SK-N-SH (cell line): ENCODE data around the gene RNASE8. TPM values are rescaled to one million over a fixed set of nuclear protein-coding genes. Genes with fewer than 3 reads are reported as not detected.

ENCODE experiments used
- CTCF ChIA-PET: fragments of 300-600, 350-600 bp; formaldehyde crosslinking; extraction: SDS; loops from one replicate; lab custom pipeline; 2021; lab: Yijun Ruan, JAX
- POLR2A ChIA-PET: fragments of 350-600 bp; sonication (Branson Sonifier 250); formaldehyde crosslinking; extraction: SDS; loops from one replicate; lab custom pipeline; 2020; ENCODE audit warnings: antibody characterized with exemption, inconsistent platforms; lab: Yijun Ruan, JAX
- DNase-seq: peaks from one replicate; pipeline ENCODE4 v3.0.0; 2012
- H2AFZ ChIP-seq: fragments of 200-600 bp; sonication (generic); 2 replicates; pipeline ENCODE4 v1.8.1; 2016; ENCODE audit warnings: antibody characterized with exemption, mild to moderate bottlenecking, low read depth
- H3F3A ChIP-seq: fragments of 200-600 bp; sonication (generic); replicated peaks from 2 replicates; pipeline ENCODE3; 2016; ENCODE audit warnings: antibody characterized with exemption, mild to moderate bottlenecking; ENCODE audit not compliant: insufficient read depth
- H3K27ac ChIP-seq, 2 experiments: fragments of 200-500 bp in 1 of 2; fragments of 200-600 bp in 1 of 2; sonication (Bioruptor generic) in 1 of 2; sonication (generic), shearing (Covaris generic) in 1 of 2; 2 replicates each; pipeline versions ENCODE4 v1.5.1 to v1.6.1; 2014 to 2016; ENCODE audit warnings: low read depth in 2 of 2, inconsistent platforms in 1 of 2, low read length in 1 of 2, mild to moderate bottlenecking in 1 of 2, mixed read lengths in 1 of 2
- H3K27me3 ChIP-seq: fragments of 200-600 bp; sonication (generic), shearing (Covaris generic); 2 replicates; pipeline ENCODE4 v1.6.1; 2016; ENCODE audit warnings: mixed run types; ENCODE audit not compliant: insufficient read depth
- H3K36me3 ChIP-seq, 2 experiments: fragments of 200-500 bp in 1 of 2; fragments of 200-600 bp in 1 of 2; sonication (Bioruptor generic) in 1 of 2; sonication (generic) in 1 of 2; replicated peaks in 1 of 2; 2 replicates each; pipeline versions ENCODE3 to v1.5.1; 2014 to 2016; ENCODE audit warnings: low read length in 1 of 2, mild to moderate bottlenecking in 1 of 2; ENCODE audit not compliant: insufficient read depth in 2 of 2, control insufficient read depth in 1 of 2
- H3K4me1 ChIP-seq, 2 experiments: fragments of 200-500 bp in 1 of 2; fragments of 200-600 bp in 1 of 2; sonication (Bioruptor generic) in 1 of 2; sonication (generic), shearing (Covaris generic) in 1 of 2; 2 replicates each; pipeline versions ENCODE4 v1.5.1 to v1.6.1; 2014 to 2016; ENCODE audit warnings: low read depth in 1 of 2, low read length in 1 of 2, mixed run types in 1 of 2; ENCODE audit not compliant: insufficient read depth in 2 of 2, control insufficient read depth in 1 of 2
- H3K4me2 ChIP-seq: fragments of 200-600 bp; sonication (generic), shearing (Covaris generic); 2 replicates; pipeline ENCODE4 v1.6.1; 2017; ENCODE audit warnings: mixed run types
- H3K4me3 ChIP-seq, 2 experiments: fragments of 200-500 bp in 1 of 2; fragments of 200-600 bp in 1 of 2; sonication (Bioruptor generic) in 1 of 2; sonication (generic), shearing (Covaris generic) in 1 of 2; 2 replicates each; pipeline versions ENCODE4 v1.5.1 to v1.8.1; 2014 to 2016; ENCODE audit warnings: low read depth in 2 of 2, inconsistent platforms in 1 of 2, low read length in 1 of 2, mild to moderate bottlenecking in 1 of 2, mixed read lengths in 1 of 2, moderate library complexity in 1 of 2
- H3K79me2 ChIP-seq: fragments of 200-600 bp; sonication (generic); 2 replicates; pipeline ENCODE4 v1.8.1; 2017; ENCODE audit warnings: mild to moderate bottlenecking; ENCODE audit not compliant: insufficient read depth
- H3K9ac ChIP-seq: fragments of 200-600 bp; sonication (generic); 2 replicates; pipeline ENCODE4 v1.6.1; 2017; ENCODE audit warnings: mixed run types
- H3K9me2 ChIP-seq: fragments of 200-600 bp; sonication (generic); 2 replicates; pipeline ENCODE4 v1.6.1; 2017; ENCODE audit warnings: mixed run types
- H3K9me3 ChIP-seq: fragments of 200-600 bp; sonication (generic); 2 replicates; pipeline ENCODE4 v1.6.1; 2017; ENCODE audit warnings: mixed run types, mild to moderate bottlenecking, moderate library complexity
- H4K20me1 ChIP-seq: fragments of 200-600 bp; sonication (generic); 2 replicates; pipeline ENCODE4 v1.6.1; 2017; ENCODE audit warnings: mild to moderate bottlenecking, mixed run types; ENCODE audit not compliant: insufficient read depth
- CHD2 ChIP-seq: fragments of 150-350 bp; IDR thresholded peaks from 2 replicates; pipeline ENCODE4 v1.6.1; 2018; ENCODE audit warnings: low read length; ENCODE audit not compliant: partially characterized antibody
- CTCF ChIP-seq: fragments of 200-600 bp; sonication (generic); IDR thresholded peaks from 2 replicates; pipeline ENCODE4 v1.6.1; 2017; ENCODE audit warnings: antibody characterized with exemption, mild to moderate bottlenecking, moderate library complexity
- EP300 ChIP-seq, 2 experiments: IDR thresholded peaks; 2 replicates each; pipeline versions ENCODE4 v1.4.0 to v1.6.1; 2012; ENCODE audit warnings: borderline replicate concordance in 1 of 2, low read depth in 1 of 2, low read length in 1 of 2
- EZH2phosphoT487 ChIP-seq: fragments of 200-600 bp; sonication (generic); IDR thresholded peaks from 2 replicates; pipeline ENCODE4 v1.6.1; 2017; ENCODE audit warnings: low read depth, mixed run types, mild to moderate bottlenecking, antibody characterized with exemption, moderate library complexity, borderline replicate concordance
- GABPA ChIP-seq: IDR thresholded peaks from 2 replicates; pipeline ENCODE4 v1.4.0; 2012; ENCODE audit warnings: low read depth, mild to moderate bottlenecking
- GATA2 ChIP-seq: sonication (generic); formaldehyde crosslinking; IDR thresholded peaks from 2 replicates; pipeline ENCODE4 v1.5.0; 2020; ENCODE audit warnings: mild to moderate bottlenecking, missing genetic modification reagents
- JUND ChIP-seq: IDR thresholded peaks from 2 replicates; pipeline ENCODE4 v1.4.0; 2012
- MEF2A ChIP-seq: IDR thresholded peaks from 2 replicates; pipeline ENCODE4 v1.4.0; 2012; ENCODE audit warnings: low read depth, borderline replicate concordance
- MXI1 ChIP-seq: IDR thresholded peaks from 2 replicates; pipeline ENCODE4 v1.6.1; 2012; ENCODE audit warnings: mild to moderate bottlenecking, low read depth, low read length, improper control_type of control experiment
- NFIC ChIP-seq: IDR thresholded peaks from 2 replicates; pipeline ENCODE4 v1.4.0; 2012; ENCODE audit warnings: borderline replicate concordance
- RAD21 ChIP-seq: IDR thresholded peaks from 2 replicates; pipeline ENCODE4 v1.6.1; 2012; ENCODE audit warnings: mild to moderate bottlenecking, low read length
- RXRA ChIP-seq: IDR thresholded peaks from 2 replicates; pipeline ENCODE4 v1.4.0; 2012; ENCODE audit warnings: low read depth, mild to moderate bottlenecking, borderline replicate concordance
- SMC3 ChIP-seq: IDR thresholded peaks from 2 replicates; pipeline ENCODE4 v1.6.1; 2012; ENCODE audit warnings: low read depth, low read length, improper control_type of control experiment
- TCF12 ChIP-seq: IDR thresholded peaks from 2 replicates; pipeline ENCODE4 v1.4.0; 2012
- USF1 ChIP-seq: IDR thresholded peaks from 2 replicates; pipeline ENCODE4 v1.4.0; 2012; ENCODE audit warnings: low read depth, borderline replicate concordance
- WGBS: methylation state at CpG from one replicate; pipeline ENCODE4 v1.1.6; 2017; ENCODE audit warnings: low lambda C conversion rate; 5-methylcytosine and 5-hydroxymethylcytosine counted together
- polyA plus RNA-seq, 3 experiments: library from polyadenylated mRNA; depleted of rRNA; stranded (reverse); fragments of >200 nt; gene quantifications; 2 replicates each; pipeline ENCODE4 v1.2.3, GENCODE V29; 2012
- TF ChIP-seq, protein P1 (sequence below): IDR thresholded peaks from 2 replicates; pipeline ENCODE4 v1.4.0; 2012; ENCODE audit warnings: low read depth, borderline replicate concordance

Gene RNASE8
- polyA plus RNA-seq, 1 of the 3 experiments (the other 2 are of a cell fraction): not detected

DNA sequence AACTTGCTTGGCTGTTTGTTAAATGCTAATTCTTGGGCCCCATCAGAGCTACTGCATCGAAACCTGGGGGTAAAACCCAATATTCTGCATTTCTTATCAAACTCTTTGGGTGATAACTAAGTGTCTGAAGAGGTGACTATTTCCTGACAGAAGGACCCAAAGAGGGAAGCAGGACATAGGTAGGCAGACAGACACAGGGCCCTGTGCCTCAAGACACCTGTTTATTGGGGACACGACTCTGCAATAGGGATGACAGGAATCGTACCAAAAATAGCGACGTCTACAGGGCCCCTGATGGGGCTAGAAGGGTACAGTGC is 32.2 kb downstream of the RNASE8 start:
- Histone ChIP-seq H3K9me3 (no peaks in the 10 kb centered on the region), H3K4me2 (no peak overlapping the region), H3K79me2 (peaks cover 5% of the 10 kb centered on the region; the same call in 1 of the 2 replicates), H3K27me3 (no peaks in the 10 kb centered on the region)
- TF ChIP-seq TCF12 (no peak), MEF2A (no peak), JUND (no peak), MXI1 (no peak), SMC3 (no peak), EP300 (IDR thresholded peaks at IDR 0.05; ENCODE audit: borderline replicate concordance in 1 of 2, low read depth in 1 of 2, low read length in 1 of 2) (no peak), NFIC (no peak), RXRA (no peak), GATA2 (CRISPR knock-in tag) (no peak)
- TF ChIP-seq, protein P1, sequence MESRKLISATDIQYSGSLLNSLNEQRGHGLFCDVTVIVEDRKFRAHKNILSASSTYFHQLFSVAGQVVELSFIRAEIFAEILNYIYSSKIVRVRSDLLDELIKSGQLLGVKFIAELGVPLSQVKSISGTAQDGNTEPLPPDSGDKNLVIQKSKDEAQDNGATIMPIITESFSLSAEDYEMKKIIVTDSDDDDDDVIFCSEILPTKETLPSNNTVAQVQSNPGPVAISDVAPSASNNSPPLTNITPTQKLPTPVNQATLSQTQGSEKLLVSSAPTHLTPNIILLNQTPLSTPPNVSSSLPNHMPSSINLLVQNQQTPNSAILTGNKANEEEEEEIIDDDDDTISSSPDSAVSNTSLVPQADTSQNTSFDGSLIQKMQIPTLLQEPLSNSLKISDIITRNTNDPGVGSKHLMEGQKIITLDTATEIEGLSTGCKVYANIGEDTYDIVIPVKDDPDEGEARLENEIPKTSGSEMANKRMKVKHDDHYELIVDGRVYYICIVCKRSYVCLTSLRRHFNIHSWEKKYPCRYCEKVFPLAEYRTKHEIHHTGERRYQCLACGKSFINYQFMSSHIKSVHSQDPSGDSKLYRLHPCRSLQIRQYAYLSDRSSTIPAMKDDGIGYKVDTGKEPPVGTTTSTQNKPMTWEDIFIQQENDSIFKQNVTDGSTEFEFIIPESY: no peak
- TF ChIP-seq, all 33 proteins: peak for 0
- Histone ChIP-seq H4K20me1 (peaks cover 12% of the 10 kb centered on the region; the same call in 1 of the 2 replicates), H3K9ac (no peak overlapping the region), H3K36me3 (peaks cover 40 to 71% of the 10 kb centered on the region in 2 experiments), H3F3A (peaks cover 49% of the 10 kb centered on the region), H3K4me1 (peaks cover 17 to 26% of the 10 kb centered on the region in 2 experiments), H3K4me3 (no peak overlapping the region), H2AFZ (no peak overlapping the region), H3K27ac (peak overlapping the region in 1 of 2 experiments; percentile 89; a peak in 2 of 4 replicates), H3K9me2 (no peaks in the 10 kb centered on the region)
- POLR2A ChIA-PET: interaction anchor here (1.1 to 1.6 kb wide), 3 partner anchors 8 to 19 kb away, joined by 3 to 11 read pairs (median 3); partner anchors contain the start of genes ARHGEF40 and ZNF219
- CTCF ChIA-PET: interaction anchor here (0.8 to 5.8 kb wide), 15 partner anchors 10 to 84 kb away, joined by 3 to 79 read pairs (median 6); partner anchors contain the start of gene ARHGEF40
- no peak for DNase-seq
- WGBS: 88% methylated on average over 5 of the region's 5 CpGs

- CTCF ChIA-PET: interaction anchor here (0.8 to 5.8 kb wide), 15 partner anchors 10 to 85 kb away, joined by 3 to 79 read pairs (median 6); partner anchors contain the start of gene ARHGEF40
- no peak overlapping the region for H2AFZ ChIP-seq
- H3K9me3 ChIP-seq: no peaks in the 10 kb centered on the region
- H3K79me2 ChIP-seq: peaks cover 5% of the 10 kb centered on the region; the same call in 1 of the 2 replicates
- no peak overlapping the region for H3K4me2 ChIP-seq
- peak; percentile 42 for TF ChIP-seq RAD21
- no peak for TF ChIP-seq USF1
- TF ChIP-seq RXRA: no peak
- no peak for TF ChIP-seq GABPA
- TF ChIP-seq SMC3: peak; percentile 42
- TF ChIP-seq CHD2: no peak
- TF ChIP-seq CTCF: peak; percentile 69
- no peak for TF ChIP-seq MEF2A
- TF ChIP-seq, protein P1: peak; percentile 84
- no peak for TF ChIP-seq MXI1
- TF ChIP-seq GATA2 (CRISPR knock-in tag): no peak
- TF ChIP-seq EZH2phosphoT487: no peak
- peak; percentile 87 for DNase-seq
- H3K9me2 ChIP-seq: no peaks in the 10 kb centered on the region
- H3K4me3 ChIP-seq: no peak overlapping the region
- peaks cover 51% of the 10 kb centered on the region for H3F3A ChIP-seq
- no peaks in the 10 kb centered on the region for H3K27me3 ChIP-seq
- H3K9ac ChIP-seq: no peak overlapping the region
- peaks cover 34 to 66% of the 10 kb centered on the region in 2 experiments for H3K36me3 ChIP-seq
- H4K20me1 ChIP-seq: peaks cover 14% of the 10 kb centered on the region; the same call in 1 of the 2 replicates
- peaks cover 17 to 25% of the 10 kb centered on the region in 2 experiments for H3K4me1 ChIP-seq
- POLR2A ChIA-PET: interaction anchor here (1.4 to 1.6 kb wide), 2 partner anchors 9 to 19 kb away, joined by 3 to 11 read pairs; partner anchors contain the start of gene ARHGEF40
- WGBS: 90% methylated on average over 23 of the region's 45 CpGs
- peak overlapping the region in 1 of 2 experiments; percentile 89; a peak in 2 of 4 replicates for H3K27ac ChIP-seq
Measured at GRCh38 chr14:21090194-21090939, 32.7 kb downstream of the RNASE8 start.
